Measurements from ENCODE around the gene XYLT1.

The XYLT1 gene

DNA sequence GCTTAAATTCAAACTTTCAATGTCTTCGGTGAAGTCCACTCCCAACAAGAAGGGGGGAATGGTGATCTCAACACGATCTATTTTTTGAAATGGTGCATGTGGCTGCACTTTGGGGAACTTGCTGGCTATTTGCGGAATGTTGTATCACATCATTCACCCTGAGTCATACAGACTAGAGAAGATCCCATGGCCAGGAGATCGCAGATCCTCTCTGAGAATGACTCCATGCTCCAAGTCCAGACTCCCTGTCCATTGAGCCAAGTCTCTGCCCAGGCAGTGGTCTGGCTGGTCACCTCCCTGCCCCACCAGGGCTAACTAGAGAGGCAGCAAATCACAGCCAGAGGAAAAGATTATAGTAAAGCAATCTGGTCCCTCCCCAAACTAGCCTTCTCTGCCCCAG, 120.6 kb downstream of the XYLT1 start:
- no peak for DNase-seq (ENCODE audit: low read depth)
- TF ChIP-seq, protein P1, sequence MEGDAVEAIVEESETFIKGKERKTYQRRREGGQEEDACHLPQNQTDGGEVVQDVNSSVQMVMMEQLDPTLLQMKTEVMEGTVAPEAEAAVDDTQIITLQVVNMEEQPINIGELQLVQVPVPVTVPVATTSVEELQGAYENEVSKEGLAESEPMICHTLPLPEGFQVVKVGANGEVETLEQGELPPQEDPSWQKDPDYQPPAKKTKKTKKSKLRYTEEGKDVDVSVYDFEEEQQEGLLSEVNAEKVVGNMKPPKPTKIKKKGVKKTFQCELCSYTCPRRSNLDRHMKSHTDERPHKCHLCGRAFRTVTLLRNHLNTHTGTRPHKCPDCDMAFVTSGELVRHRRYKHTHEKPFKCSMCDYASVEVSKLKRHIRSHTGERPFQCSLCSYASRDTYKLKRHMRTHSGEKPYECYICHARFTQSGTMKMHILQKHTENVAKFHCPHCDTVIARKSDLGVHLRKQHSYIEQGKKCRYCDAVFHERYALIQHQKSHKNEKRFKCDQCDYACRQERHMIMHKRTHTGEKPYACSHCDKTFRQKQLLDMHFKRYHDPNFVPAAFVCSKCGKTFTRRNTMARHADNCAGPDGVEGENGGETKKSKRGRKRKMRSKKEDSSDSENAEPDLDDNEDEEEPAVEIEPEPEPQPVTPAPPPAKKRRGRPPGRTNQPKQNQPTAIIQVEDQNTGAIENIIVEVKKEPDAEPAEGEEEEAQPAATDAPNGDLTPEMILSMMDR (IDR thresholded peaks at IDR 0.05; ENCODE audit: low read depth, low read length, missing control alignments): no peak
- no peak overlapping the region for H3K4me3 ChIP-seq (ENCODE audit: low read depth, low read length)

DNA sequence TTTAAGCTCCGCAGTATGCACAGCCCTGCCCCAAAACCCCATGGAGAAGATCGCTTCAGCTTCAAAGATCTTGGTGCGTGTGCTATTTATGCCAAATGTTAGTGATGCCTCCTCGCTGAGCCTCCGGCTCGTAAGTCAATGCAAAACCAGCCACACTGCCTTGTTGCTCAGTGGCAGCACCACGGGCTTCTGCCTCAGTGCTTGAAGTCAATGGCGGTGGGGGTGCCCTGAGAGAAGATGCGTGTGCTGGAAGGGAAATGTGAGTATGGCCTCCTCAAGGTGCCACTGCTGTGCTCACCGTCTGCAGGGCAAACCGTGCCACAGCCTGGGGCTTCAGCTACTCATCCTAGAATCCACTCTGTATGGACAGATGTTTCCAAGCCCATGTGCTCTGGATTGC, 121.9 kb downstream of the XYLT1 start:
- H3K4me3 ChIP-seq (ENCODE audit: low read depth, low read length): no peak overlapping the region
- no peak for DNase-seq (ENCODE audit: low read depth)
- TF ChIP-seq, protein P1 (IDR thresholded peaks at IDR 0.05; ENCODE audit: low read depth, low read length, missing control alignments): no peak

DNA sequence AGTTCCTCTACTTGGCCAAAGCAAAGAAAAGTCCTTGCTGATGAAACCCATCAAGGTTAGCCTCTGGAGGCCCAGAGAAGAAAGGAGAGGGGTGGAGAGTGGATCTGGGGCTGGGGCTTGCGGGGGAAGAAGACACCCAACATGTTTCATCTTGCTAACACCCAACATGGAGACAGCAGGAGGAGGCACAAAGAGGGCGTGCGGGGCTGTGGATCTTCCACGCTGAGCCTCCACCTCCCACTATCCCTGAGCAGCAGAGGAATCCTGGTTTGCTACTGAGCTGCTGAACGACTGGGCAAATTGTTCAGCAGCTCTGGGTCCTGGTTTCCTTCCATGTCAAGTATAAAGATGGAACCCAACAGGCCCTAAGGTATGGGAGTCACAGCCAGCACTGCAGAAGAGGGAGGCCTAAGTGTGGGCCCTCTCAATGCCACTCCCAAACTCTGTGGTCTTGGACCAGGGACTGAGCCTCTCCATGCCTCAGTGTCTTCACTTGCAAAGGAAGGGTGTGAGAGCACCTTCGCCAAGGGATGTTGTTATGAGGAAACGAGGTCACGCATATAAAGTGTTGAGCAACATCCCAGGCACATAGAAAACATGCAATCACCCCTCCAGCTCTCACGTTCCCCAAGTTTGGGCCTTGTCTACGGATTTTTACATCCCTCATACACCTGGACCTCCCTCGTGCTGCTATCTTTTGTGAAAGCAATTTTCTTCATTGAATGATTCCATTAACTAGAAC, 122.5 kb downstream of the XYLT1 start:
- DNase-seq (ENCODE audit: low read depth): no peak
- TF ChIP-seq, protein P1 (IDR thresholded peaks at IDR 0.05; ENCODE audit: low read depth, low read length, missing control alignments): no peak
- no peak overlapping the region for H3K4me3 ChIP-seq (ENCODE audit: low read depth, low read length)

DNA sequence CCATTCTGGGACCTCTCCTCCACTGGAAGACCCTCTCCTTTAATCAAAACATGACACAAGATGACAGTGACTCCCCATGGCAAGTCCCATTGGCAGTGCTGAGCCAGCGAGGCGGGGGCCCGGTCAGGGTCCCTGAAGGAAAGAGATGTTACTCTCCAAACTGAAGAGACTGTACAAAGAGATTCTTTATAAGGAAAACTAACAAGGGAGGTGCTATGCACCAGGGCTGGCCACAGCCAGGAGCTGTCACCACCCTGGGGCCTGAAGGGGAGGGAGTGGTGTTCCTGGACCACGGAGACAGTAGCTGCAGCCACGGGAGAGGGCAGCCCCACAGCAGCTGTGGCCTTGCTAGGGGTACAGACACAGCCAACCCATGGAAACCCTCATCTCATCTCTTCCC, 123.1 kb downstream of the XYLT1 start:
- TF ChIP-seq, protein P1 (IDR thresholded peaks at IDR 0.05; ENCODE audit: low read depth, low read length, missing control alignments): no peak
- H3K4me3 ChIP-seq (ENCODE audit: low read depth, low read length): no peak overlapping the region
- no peak for DNase-seq (ENCODE audit: low read depth)

DNA sequence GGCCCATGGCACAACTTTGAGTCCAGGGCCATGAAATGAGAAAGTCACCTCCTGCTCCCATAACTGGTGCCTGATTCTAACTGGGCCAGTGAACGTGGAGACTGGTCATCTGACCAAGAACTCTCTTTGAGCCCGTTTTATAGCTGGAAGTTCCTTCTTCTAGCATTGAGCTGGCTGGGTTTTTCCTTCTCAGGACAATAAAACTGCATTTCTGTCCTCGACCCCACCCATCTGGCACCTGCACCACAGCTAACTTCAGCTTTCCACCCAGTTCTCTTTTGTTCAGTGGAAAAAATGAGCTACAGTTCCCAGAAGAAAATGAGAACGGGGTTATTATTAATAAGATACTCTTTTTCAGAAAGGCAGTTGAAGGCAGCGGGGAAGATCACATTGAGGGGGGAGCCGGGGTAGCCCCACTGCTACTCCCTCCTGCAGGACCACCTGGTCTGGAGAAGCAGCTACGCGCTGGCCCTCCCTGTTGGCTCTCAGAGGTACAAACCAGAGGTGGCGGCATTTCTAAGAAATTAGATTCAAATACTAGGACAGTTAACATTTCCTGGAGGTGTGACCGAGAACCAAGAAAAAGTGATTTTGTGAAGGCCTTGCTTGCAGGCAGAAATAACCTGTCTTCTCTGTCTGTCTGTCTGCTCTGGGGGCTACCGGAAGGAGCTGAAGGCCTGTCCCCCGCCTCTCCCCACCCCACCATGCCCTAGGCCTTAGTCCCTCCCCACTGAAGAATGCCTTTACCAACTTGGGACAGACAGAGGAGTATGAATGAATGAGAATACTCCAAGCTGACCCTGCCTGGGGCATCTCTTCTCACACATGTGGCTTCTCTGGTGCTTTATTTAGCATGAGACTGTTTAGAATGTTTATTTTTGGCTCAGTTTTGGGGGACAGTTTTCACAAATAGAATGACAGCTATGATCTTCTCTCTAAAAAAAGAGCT, 123.9 kb downstream of the XYLT1 start:
- H3K4me3 ChIP-seq (ENCODE audit: low read depth, low read length): no peak overlapping the region
- DNase-seq (ENCODE audit: low read depth): no peak
- TF ChIP-seq, protein P1 (IDR thresholded peaks at IDR 0.05; ENCODE audit: low read depth, low read length, missing control alignments): no peak

DNA sequence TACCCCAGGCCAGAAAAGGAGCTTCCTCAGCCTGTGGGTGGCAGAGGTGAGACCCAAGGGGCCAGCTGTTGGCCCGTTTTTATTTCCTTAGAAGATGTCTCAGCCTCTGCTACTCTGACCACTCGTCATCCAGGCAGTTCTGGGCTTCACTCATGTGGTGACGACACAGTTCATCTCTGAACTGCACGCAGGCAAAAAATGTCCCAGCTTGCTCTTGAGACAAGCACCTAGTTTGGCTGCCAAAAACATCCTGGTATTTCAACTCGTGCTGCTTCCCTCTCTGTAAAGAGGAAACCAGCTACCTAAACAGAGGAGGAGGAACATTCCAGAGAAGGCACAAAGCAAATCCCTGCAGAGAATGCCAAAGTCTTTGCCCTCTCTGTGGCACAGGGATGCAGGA, 125.7 kb downstream of the XYLT1 start:
- H3K4me3 ChIP-seq (ENCODE audit: low read depth, low read length): no peak overlapping the region
- DNase-seq (ENCODE audit: low read depth): no peak
- TF ChIP-seq, protein P1 (IDR thresholded peaks at IDR 0.05; ENCODE audit: low read depth, low read length, missing control alignments): no peak
